CD4-positive, alpha-beta memory T cell (primary cell): ENCODE measurements around the gene PPFIA1. TPM values are rescaled to one million over a fixed set of nuclear protein-coding genes. Genes with fewer than 3 reads are reported as not detected.
A peak's percentile ranks its signal among the peaks of the same experiment; 100 is the strongest.

Experiments
- CTCF ChIA-PET: fragments of 350-600 bp; sonication (Branson Sonifier 250); formaldehyde crosslinking; loops from one replicate; lab custom pipeline; 2021; ENCODE audit warnings: inconsistent platforms; ENCODE audit not compliant: partially characterized antibody; lab: Charles Lee
- POLR2A ChIA-PET: fragments of 350-600 bp; sonication (Branson Sonifier 250); formaldehyde crosslinking; loops from one replicate; lab custom pipeline; 2021; ENCODE audit not compliant: partially characterized antibody; lab: Charles Lee
- DNase-seq, 5 donors: peaks; one replicate each; pipeline versions ENCODE4 v3.0.0 to v3.0.0-alpha.2; 2020 to 2022; ENCODE audit warnings: mixed read lengths in 1 of 5
- H3K27ac ChIP-seq: one replicate; pipeline ENCODE4 v1.7.0; 2013; ENCODE audit warnings: low read depth, low read length
- H3K27me3 ChIP-seq: 2 replicates; pipeline ENCODE4 v1.7.0; 2013; ENCODE audit warnings: mild to moderate bottlenecking, low read length, moderate library complexity; ENCODE audit not compliant: insufficient read depth
- H3K36me3 ChIP-seq: 2 replicates; pipeline ENCODE4 v1.7.0; 2013; ENCODE audit warnings: mild to moderate bottlenecking, low read length, moderate library complexity; ENCODE audit not compliant: insufficient read depth
- H3K4me1 ChIP-seq: 2 replicates; pipeline ENCODE4 v1.7.0; 2013; ENCODE audit warnings: mild to moderate bottlenecking, low read length, moderate library complexity; ENCODE audit not compliant: insufficient read depth
- H3K4me3 ChIP-seq, 2 donors: one replicate each; pipeline ENCODE4 v1.7.0; 2013; ENCODE audit warnings: low read length in 2 of 2, mild to moderate bottlenecking in 1 of 2
- H3K9me3 ChIP-seq, 2 donors: one replicate each; pipeline ENCODE4 v1.7.0; 2013; ENCODE audit warnings: low read length in 2 of 2, control low read depth in 1 of 2; ENCODE audit not compliant: control insufficient read depth in 1 of 2
- H3K27ac Mint-ChIP-seq, 7 donors: one replicate each; pipeline ENCODE4 v1.8.0; 2020 to 2021; ENCODE audit warnings: mixed read lengths in 7 of 7, mild to moderate bottlenecking in 6 of 7, inconsistent platforms in 3 of 7, moderate library complexity in 3 of 7
- H3K27me3 Mint-ChIP-seq, 2 donors: one replicate each; pipeline ENCODE4 v1.8.0; 2020 to 2021; ENCODE audit warnings: mixed read lengths in 2 of 2
- H3K36me3 Mint-ChIP-seq, 2 donors: one replicate each; pipeline ENCODE4 v1.8.0; 2020 to 2021; ENCODE audit warnings: mixed read lengths in 2 of 2, inconsistent platforms in 1 of 2, mild to moderate bottlenecking in 1 of 2
- H3K4me1 Mint-ChIP-seq, 4 donors: one replicate each; pipeline ENCODE4 v1.8.0; 2020 to 2021; ENCODE audit warnings: mixed read lengths in 4 of 4, mild to moderate bottlenecking in 1 of 4
- H3K4me3 Mint-ChIP-seq, 8 donors: one replicate each; pipeline ENCODE4 v1.8.0; 2020 to 2021; ENCODE audit warnings: mixed read lengths in 8 of 8, mild to moderate bottlenecking in 7 of 8, moderate library complexity in 6 of 8, inconsistent platforms in 3 of 8
- H3K9me3 Mint-ChIP-seq, 8 donors: one replicate each; pipeline ENCODE4 v1.8.0; 2020 to 2021; ENCODE audit warnings: mixed read lengths in 8 of 8, mild to moderate bottlenecking in 5 of 8, inconsistent platforms in 3 of 8, moderate library complexity in 1 of 8
- intact Hi-C: fragments of 100-400 bp; cut with micrococcal nuclease; formaldehyde crosslinking; loops from one replicate; pipeline ENCODE4 v1.15.1; 2023
- polyA plus RNA-seq, 2 donors: library from polyadenylated mRNA; unstranded; fragments of 300-500 nt; fragmentation: Illumina TruSeq; gene quantifications; one replicate each; pipeline ENCODE4 v1.2.3, GENCODE V29; 2021
- total RNA-seq, 2 experiments: library from RNA; stranded (reverse); gene quantifications; one replicate each; pipeline ENCODE4 v1.2.3, GENCODE V29; 2021

The PPFIA1 gene
- total RNA-seq = 10 to 100 TPM; 52.0 to 54.8 TPM
- polyA plus RNA-seq = 10 to 100 TPM in 1 of 2 donors, 1 to 10 TPM in 1; 4.3 to 19.5 TPM

DNA sequence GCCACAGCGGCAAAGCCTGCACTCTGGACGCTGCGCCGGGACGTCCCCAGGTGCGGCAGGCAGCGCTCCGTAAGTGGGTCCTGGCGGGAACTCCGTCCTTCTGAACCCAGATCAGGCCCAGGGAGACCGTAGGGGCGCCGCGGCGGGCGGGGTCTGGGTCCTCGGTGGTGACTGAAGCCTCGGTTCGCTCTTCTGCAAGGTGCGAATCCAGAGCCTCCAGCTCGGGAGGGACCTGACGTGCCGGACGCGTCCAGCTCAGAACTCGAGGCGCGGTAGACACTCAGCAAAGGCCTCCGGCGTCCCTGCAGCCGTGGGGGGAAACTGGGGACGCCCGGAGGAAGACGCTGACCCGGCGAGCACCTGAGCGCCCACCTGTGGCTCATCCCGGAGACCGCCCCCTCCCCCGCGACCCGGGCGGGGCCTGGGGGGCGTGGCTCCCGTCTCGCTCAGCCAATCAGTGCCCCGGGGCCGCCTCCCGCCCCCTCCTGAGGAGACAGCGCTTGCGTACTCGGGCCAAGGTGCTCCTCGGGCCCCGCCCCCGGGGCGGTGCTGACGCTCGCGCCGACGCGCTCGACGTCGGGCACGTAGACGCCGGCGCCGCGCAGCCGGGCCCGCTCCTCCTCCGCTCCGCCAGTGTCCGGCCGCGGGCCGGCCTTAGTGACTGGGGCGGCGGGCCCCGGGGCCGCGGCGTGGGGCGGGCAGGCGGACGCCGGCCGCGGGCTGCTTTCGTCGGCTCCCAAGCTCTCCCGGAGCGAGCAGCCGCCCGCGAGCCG is at the start of gene PPFIA1:
Gene PPFIA1, plus strand, starts transcription at position 587 of the 773 bp plus-strand sequence. CDS start 1,483 bp downstream, outside the sequence.
- POLR2A ChIA-PET = interaction anchor here (1.4 to 3.4 kb wide), 2 partner anchors 57 to 67 kb away, joined by 3 to 22 read pairs; partner anchors contain the start of gene FADD
- peak within 1 kb of the TSS; percentile 78 to 94 for H3K4me3 ChIP-seq
- Mint-ChIP-seq H3K27me3 (peaks cover 4 to 13% of the 10 kb centered on the region in 2 donors), H3K4me3 (peak within 1 kb of the TSS; percentile 90 to 97 (median 92)), H3K4me1 (peaks cover 21 to 48% (median 37%) of the 10 kb centered on the region in 4 donors), H3K27ac (peak within 1 kb of the TSS; percentile 81 to 97 (median 90)), H3K36me3 (peaks cover 10 to 30% of the 10 kb centered on the region in 2 donors), H3K9me3 (no peaks in the 10 kb centered on the region)
- no peaks in the 10 kb centered on the region for H3K36me3 ChIP-seq
- intact Hi-C loops = loop anchor here (1.0 kb wide), 1 partner anchor 67 kb away; the partner anchor contains the start of gene FADD
- no peaks in the 10 kb centered on the region for H3K9me3 ChIP-seq
- peak within 1 kb of the TSS; percentile 76 for H3K27ac ChIP-seq
- no peaks in the 10 kb centered on the region for H3K27me3 ChIP-seq
- CTCF ChIA-PET = interaction anchor here (1.4 kb wide), 2 partner anchors 63 to 66 kb away, joined by 3 to 4 read pairs; no protein-coding TSS in a partner anchor
- peak; percentile 94 to 98 (median 96) for DNase-seq
- peaks cover 45% of the 10 kb centered on the region for H3K4me1 ChIP-seq

DNA sequence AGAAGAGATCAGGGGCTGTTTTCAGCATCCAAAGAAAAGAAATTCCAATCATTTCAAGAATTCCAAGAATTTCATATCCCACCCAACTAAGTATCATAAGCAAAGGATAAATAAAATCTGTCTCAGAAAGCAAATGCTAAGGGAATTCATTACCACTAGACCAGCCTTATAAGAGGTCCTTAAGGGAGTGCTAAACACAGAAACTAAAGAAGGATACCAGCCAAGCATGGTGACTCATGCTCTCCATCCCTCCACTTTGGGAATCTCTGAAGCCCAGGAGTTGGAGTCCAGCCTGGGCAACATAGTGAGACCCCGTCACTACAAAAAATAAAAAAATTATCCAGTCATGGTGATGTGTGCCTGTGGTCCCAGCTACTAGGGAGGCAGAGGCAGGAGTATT is 49.6 kb upstream of the PPFIA1 start:
- intact Hi-C loops = no loop called here
- Mint-ChIP-seq H3K9me3 (no peaks in the 10 kb centered on the region), H3K27ac (no peak overlapping the region), H3K27me3 (peaks cover 23 to 26% of the 10 kb centered on the region in 2 donors), H3K4me3 (no peak overlapping the region), H3K4me1 (no peaks in the 10 kb centered on the region), H3K36me3 (no peaks in the 10 kb centered on the region)
- no peak for DNase-seq
- Histone ChIP-seq H3K27me3 (no peaks in the 10 kb centered on the region), H3K36me3 (no peaks in the 10 kb centered on the region), H3K4me1 (no peaks in the 10 kb centered on the region), H3K9me3 (no peaks in the 10 kb centered on the region), H3K27ac (no peak overlapping the region), H3K4me3 (no peak overlapping the region)
- ChIA-PET POLR2A (no interaction called here), CTCF (no interaction called here)

DNA sequence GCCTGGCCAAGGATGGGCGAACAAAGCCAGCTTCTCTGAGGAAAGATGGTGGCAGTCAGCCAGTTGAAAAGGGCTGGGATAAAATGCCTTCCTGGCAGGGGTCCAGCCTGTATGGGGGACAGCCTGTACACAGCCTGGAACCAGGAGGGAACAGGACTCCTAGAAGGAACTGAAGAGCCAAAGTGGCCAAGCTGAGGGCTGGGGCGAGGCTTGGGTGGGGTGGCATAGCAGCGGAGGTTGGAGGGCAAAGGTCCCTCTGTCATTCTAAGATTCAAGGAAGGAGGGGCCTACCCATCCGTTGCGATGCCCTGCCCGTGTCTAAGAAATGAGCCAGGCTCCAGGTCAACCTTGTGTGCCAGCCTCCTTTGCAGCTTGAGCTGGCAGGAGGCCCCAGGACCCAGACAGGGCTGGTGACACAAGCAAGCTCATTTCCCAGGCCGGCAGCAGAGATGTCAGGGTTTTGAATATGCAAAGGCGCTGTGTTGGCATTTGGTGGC is 44.8 kb upstream of the PPFIA1 start:
- CTCF ChIA-PET = no interaction called here
- no peaks in the 10 kb centered on the region for H3K36me3 ChIP-seq
- no peaks in the 10 kb centered on the region for H3K9me3 Mint-ChIP-seq

GRCh38 chr11:70226183-70226582 is 44.3 kb upstream of the PPFIA1 start:
- intact Hi-C loops = no loop called here
- Histone ChIP-seq H3K4me3 (no peak overlapping the region), H3K27me3 (no peaks in the 10 kb centered on the region), H3K9me3 (no peaks in the 10 kb centered on the region), H3K4me1 (no peaks in the 10 kb centered on the region), H3K36me3 (no peaks in the 10 kb centered on the region), H3K27ac (no peak overlapping the region)
- no peaks in the 10 kb centered on the region for H3K4me1 Mint-ChIP-seq
- peaks cover 1 to 4% of the 10 kb centered on the region in 2 donors for H3K27me3 Mint-ChIP-seq
- CTCF ChIA-PET = no interaction called here
- no peaks in the 10 kb centered on the region for H3K9me3 Mint-ChIP-seq
- POLR2A ChIA-PET = no interaction called here
- H3K27ac Mint-ChIP-seq = no peak overlapping the region
- no peak for DNase-seq
- no peak overlapping the region for H3K4me3 Mint-ChIP-seq
- H3K36me3 Mint-ChIP-seq = no peaks in the 10 kb centered on the region

More for the DNA sequence above, 44.8 kb upstream of the PPFIA1 start:
- H3K4me1 Mint-ChIP-seq = no peaks in the 10 kb centered on the region
- peaks cover 1 to 6% of the 10 kb centered on the region in 2 donors for H3K27me3 Mint-ChIP-seq
- POLR2A ChIA-PET = no interaction called here
- no peak for DNase-seq
- intact Hi-C loops = no loop called here
- H3K36me3 Mint-ChIP-seq = no peaks in the 10 kb centered on the region
- no peak overlapping the region for H3K4me3 Mint-ChIP-seq
- H3K27me3 ChIP-seq = no peaks in the 10 kb centered on the region
- no peaks in the 10 kb centered on the region for H3K4me1 ChIP-seq
- H3K27ac ChIP-seq = no peak overlapping the region
- H3K4me3 ChIP-seq = no peak overlapping the region
- H3K9me3 ChIP-seq = no peaks in the 10 kb centered on the region
- no peak overlapping the region for H3K27ac Mint-ChIP-seq

GRCh38 chr11:70226967-70227366 is 43.5 kb upstream of the PPFIA1 start:
- no peaks in the 10 kb centered on the region for H3K9me3 Mint-ChIP-seq
- H3K4me1 Mint-ChIP-seq = no peaks in the 10 kb centered on the region
- H3K4me1 ChIP-seq = no peaks in the 10 kb centered on the region
- H3K27me3 Mint-ChIP-seq = peaks cover 1 to 4% of the 10 kb centered on the region in 2 donors
- intact Hi-C loops = no loop called here
- CTCF ChIA-PET = no interaction called here
- H3K4me3 Mint-ChIP-seq = no peak overlapping the region
- H3K36me3 ChIP-seq = no peaks in the 10 kb centered on the region
- no peak overlapping the region for H3K27ac Mint-ChIP-seq
- no peaks in the 10 kb centered on the region for H3K27me3 ChIP-seq
- DNase-seq = no peak
- H3K27ac ChIP-seq = no peak overlapping the region
- H3K4me3 ChIP-seq = no peak overlapping the region
- no peaks in the 10 kb centered on the region for H3K36me3 Mint-ChIP-seq
- POLR2A ChIA-PET = no interaction called here
- H3K9me3 ChIP-seq = no peaks in the 10 kb centered on the region

DNA sequence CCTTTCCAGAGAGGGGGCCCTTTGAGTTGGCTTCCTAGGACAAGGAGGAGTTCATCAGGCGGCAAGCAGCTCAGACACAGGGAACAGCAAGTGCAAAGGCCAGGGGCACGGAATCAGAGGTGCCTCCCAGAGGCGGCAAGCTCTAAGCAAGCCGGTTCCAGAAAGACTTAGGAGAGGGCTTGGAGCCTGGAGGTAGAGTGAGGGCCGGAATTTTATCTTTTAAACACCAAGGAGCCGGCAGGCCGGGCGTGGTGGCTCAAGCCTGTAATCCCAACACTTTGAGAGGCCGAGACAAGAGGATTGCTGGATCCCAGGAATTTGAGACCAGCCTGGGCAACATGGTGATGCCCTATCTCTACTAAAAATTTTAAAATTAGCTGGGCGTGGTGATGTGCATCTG is 40.8 kb upstream of the PPFIA1 start:
- H3K4me3 Mint-ChIP-seq = no peak overlapping the region
- no peaks in the 10 kb centered on the region for H3K4me1 ChIP-seq
- no peaks in the 10 kb centered on the region for H3K9me3 Mint-ChIP-seq
- H3K4me1 Mint-ChIP-seq = no peaks in the 10 kb centered on the region
- intact Hi-C loops = no loop called here
- H3K36me3 Mint-ChIP-seq = no peaks in the 10 kb centered on the region
- no peak for DNase-seq
- no peaks in the 10 kb centered on the region for H3K27me3 ChIP-seq
- H3K36me3 ChIP-seq = no peaks in the 10 kb centered on the region
- ChIA-PET CTCF (no interaction called here), POLR2A (interaction anchor here (1.2 kb wide), 1 partner anchor 27 kb away, joined by 3 read pairs; the partner anchor contains the start of gene FADD)
- H3K4me3 ChIP-seq = no peak overlapping the region
- no peaks in the 10 kb centered on the region for H3K9me3 ChIP-seq
- no peak overlapping the region for H3K27ac Mint-ChIP-seq
- H3K27ac ChIP-seq = no peak overlapping the region
- peaks cover 1% of the 10 kb centered on the region in 2 donors for H3K27me3 Mint-ChIP-seq

- intact Hi-C loops = no loop called here
These were observed 40.2 kb upstream of the PPFIA1 start for GRCh38 chr11:70230151-70230839.

More at GRCh38 chr11:70230151-70230839, 40.2 kb upstream of the PPFIA1 start:
- H3K4me3 ChIP-seq = no peak overlapping the region
- no peaks in the 10 kb centered on the region for H3K27me3 ChIP-seq
- H3K27ac ChIP-seq = no peak overlapping the region
- DNase-seq = no peak
- Mint-ChIP-seq H3K4me3 (no peak overlapping the region), H3K36me3 (no peaks in the 10 kb centered on the region), H3K27ac (peak overlapping the region in 1 of 7 donors; percentile 37), H3K27me3 (peaks cover 0 to 1% of the 10 kb centered on the region in 2 donors), H3K4me1 (no peaks in the 10 kb centered on the region), H3K9me3 (no peaks in the 10 kb centered on the region)
- POLR2A ChIA-PET = no interaction called here
- H3K36me3 ChIP-seq = no peaks in the 10 kb centered on the region
- no peaks in the 10 kb centered on the region for H3K9me3 ChIP-seq
- no peaks in the 10 kb centered on the region for H3K4me1 ChIP-seq
- CTCF ChIA-PET = no interaction called here
